Measurements from ENCODE around the gene GRID2IP.

GRID2IP gene

DNA sequence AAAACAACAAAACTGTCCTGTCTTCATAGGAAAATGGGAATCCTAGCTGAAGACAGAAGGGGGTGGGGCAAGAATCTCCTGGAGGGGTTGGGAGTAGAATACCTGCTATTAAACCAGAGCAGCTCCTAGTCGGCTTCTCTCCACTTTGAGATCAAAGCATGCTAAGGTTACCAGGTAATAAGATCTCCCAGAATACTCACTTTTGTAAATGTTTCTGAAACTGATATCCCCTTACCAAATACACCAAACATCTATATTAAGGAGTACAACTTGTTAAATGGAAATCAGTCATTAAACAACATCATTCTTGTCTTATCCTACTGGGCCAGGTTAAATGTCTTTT lies 74.0 kb downstream of the GRID2IP start:
- Histone ChIP-seq H3K27ac (ENCODE audit: low read depth, low read length) (no peak overlapping the region), H2AFZ (ENCODE audit: low read depth, low read length, severe bottlenecking) (no peak overlapping the region), H4K20me1 (ENCODE audit: low read depth, low read length) (peaks cover 25% of the 10 kb centered on the region; the same call in 1 of the 2 replicates), H3F3A (ENCODE audit: insufficient read depth) (no peaks in the 10 kb centered on the region), H3K9ac (ENCODE audit: low read length) (no peak overlapping the region), H3K79me2 (ENCODE audit: insufficient read depth, low read length) (peaks cover 94% of the 10 kb centered on the region), H3K27me3 (ENCODE audit: low read length) (no peaks in the 10 kb centered on the region), H3K36me3 (ENCODE audit: low read length) (peaks cover 9% of the 10 kb centered on the region), H3K4me2 (ENCODE audit: low read depth, low read length, poor library complexity, severe bottlenecking) (no peak overlapping the region), H3K9me2 (replicated peaks; ENCODE audit: insufficient read depth, low read length) (no peaks in the 10 kb centered on the region), H3K4me3 (ENCODE audit: insufficient read depth, low read length, poor library complexity, severe bottlenecking) (no peak overlapping the region), H3K9me3 (ENCODE audit: insufficient read depth, low read length) (no peaks in the 10 kb centered on the region)
- no peak for TF ChIP-seq EZH2phosphoT487 (conservative IDR thresholded peaks at IDR 0.05; ENCODE audit: low read length)
- TF ChIP-seq, protein P1, sequence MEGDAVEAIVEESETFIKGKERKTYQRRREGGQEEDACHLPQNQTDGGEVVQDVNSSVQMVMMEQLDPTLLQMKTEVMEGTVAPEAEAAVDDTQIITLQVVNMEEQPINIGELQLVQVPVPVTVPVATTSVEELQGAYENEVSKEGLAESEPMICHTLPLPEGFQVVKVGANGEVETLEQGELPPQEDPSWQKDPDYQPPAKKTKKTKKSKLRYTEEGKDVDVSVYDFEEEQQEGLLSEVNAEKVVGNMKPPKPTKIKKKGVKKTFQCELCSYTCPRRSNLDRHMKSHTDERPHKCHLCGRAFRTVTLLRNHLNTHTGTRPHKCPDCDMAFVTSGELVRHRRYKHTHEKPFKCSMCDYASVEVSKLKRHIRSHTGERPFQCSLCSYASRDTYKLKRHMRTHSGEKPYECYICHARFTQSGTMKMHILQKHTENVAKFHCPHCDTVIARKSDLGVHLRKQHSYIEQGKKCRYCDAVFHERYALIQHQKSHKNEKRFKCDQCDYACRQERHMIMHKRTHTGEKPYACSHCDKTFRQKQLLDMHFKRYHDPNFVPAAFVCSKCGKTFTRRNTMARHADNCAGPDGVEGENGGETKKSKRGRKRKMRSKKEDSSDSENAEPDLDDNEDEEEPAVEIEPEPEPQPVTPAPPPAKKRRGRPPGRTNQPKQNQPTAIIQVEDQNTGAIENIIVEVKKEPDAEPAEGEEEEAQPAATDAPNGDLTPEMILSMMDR (IDR thresholded peaks at IDR 0.05; ENCODE audit: insufficient read depth, low read length, poor library complexity, severe bottlenecking): no peak

DNA sequence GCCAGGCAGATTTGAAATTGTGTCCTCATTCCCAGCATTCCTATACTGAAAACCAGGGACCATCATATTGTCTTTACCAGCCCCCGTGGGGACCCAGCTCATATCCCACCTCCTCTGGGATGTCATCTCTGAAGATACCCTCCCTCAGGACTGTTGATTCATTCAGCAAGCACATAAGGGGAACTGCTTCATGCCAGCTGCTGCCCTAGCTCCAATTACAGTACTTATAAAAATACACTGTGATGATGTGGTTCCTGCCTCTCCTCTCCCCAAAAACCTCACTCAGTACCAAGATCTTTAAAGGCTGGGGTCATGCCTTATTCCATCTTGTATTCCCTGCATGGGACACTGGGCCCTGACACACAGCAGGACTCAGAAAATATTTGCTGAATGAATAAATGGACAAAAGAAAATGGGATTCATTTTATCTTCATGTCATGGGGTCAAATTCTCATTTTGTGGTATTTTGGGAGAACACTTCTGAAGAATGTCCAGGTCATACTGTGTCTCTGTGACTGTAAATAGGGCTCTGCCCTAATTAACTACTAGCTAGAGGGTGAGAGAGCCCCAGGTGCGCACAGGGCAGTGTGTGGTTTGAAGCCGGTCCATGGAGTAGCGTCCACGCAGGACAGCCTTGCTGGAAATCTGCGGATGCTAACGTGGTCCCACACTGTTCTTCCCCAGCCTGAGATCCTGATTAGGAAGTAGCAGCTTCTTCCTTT lies 74.5 kb downstream of the GRID2IP start:
- Histone ChIP-seq H3K4me2 (ENCODE audit: low read depth, low read length, poor library complexity, severe bottlenecking) (no peak overlapping the region), H2AFZ (ENCODE audit: low read depth, low read length, severe bottlenecking) (no peak overlapping the region), H3F3A (ENCODE audit: insufficient read depth) (no peaks in the 10 kb centered on the region), H3K27me3 (ENCODE audit: low read length) (no peaks in the 10 kb centered on the region), H3K4me3 (ENCODE audit: insufficient read depth, low read length, poor library complexity, severe bottlenecking) (no peak overlapping the region), H3K9me3 (ENCODE audit: insufficient read depth, low read length) (no peaks in the 10 kb centered on the region), H3K27ac (ENCODE audit: low read depth, low read length) (no peak overlapping the region), H3K79me2 (ENCODE audit: insufficient read depth, low read length) (peaks cover 91% of the 10 kb centered on the region), H4K20me1 (ENCODE audit: low read depth, low read length) (peaks cover 22% of the 10 kb centered on the region; the same call in 1 of the 2 replicates), H3K9ac (ENCODE audit: low read length) (no peak overlapping the region), H3K36me3 (ENCODE audit: low read length) (peaks cover 9% of the 10 kb centered on the region), H3K9me2 (replicated peaks; ENCODE audit: insufficient read depth, low read length) (no peaks in the 10 kb centered on the region)
- TF ChIP-seq, protein P1 (IDR thresholded peaks at IDR 0.05; ENCODE audit: insufficient read depth, low read length, poor library complexity, severe bottlenecking): no peak
- TF ChIP-seq EZH2phosphoT487 (conservative IDR thresholded peaks at IDR 0.05; ENCODE audit: low read length): no peak

DNA sequence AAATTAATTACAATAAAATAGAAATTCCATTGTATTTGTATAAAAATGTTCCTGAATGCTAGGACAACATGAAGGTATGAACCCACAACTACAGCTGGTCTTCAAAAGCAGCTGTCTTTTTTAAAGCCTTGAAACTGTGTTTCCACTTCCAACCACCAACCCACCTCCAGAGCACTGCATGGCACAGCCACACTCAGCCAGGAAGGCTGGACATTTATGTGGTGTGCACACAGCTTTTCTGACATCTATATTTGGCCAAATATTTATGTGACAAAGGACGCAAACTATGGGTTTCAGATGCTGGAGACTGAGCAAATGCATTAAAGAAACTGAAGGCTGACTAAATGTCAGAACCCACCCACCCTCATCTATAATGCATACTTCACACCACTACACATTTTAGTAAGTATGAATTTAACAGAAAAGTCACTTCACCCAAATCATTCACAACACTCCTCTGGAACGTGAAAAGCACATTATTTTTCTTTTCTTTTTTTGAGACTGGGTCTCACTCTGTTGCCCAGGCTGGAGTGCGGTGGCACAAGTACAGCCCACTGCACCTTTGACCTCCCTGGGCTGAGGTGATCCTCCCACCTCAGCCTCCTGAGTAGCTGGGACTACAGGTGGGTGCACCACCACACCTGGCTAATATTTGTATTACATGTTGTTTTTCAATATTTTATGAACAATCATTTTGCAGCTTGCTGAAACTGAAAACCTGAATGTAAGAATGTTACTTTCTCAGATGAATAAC lies 75.7 kb downstream of the GRID2IP start:
- H3K79me2 ChIP-seq (ENCODE audit: insufficient read depth, low read length): peaks cover 79% of the 10 kb centered on the region
- no peaks in the 10 kb centered on the region for H3K9me3 ChIP-seq (ENCODE audit: insufficient read depth, low read length)
- no peak overlapping the region for H3K4me3 ChIP-seq (ENCODE audit: insufficient read depth, low read length, poor library complexity, severe bottlenecking)
- H3K27ac ChIP-seq (ENCODE audit: low read depth, low read length): no peak overlapping the region
- H3K4me2 ChIP-seq (ENCODE audit: low read depth, low read length, poor library complexity, severe bottlenecking): no peak overlapping the region
- H4K20me1 ChIP-seq (ENCODE audit: low read depth, low read length): peaks cover 22% of the 10 kb centered on the region; the same call in 1 of the 2 replicates
- no peak overlapping the region for H2AFZ ChIP-seq (ENCODE audit: low read depth, low read length, severe bottlenecking)
- no peaks in the 10 kb centered on the region for H3K27me3 ChIP-seq (ENCODE audit: low read length)
- TF ChIP-seq, protein P1 (IDR thresholded peaks at IDR 0.05; ENCODE audit: insufficient read depth, low read length, poor library complexity, severe bottlenecking): no peak
- no peak for TF ChIP-seq EZH2phosphoT487 (conservative IDR thresholded peaks at IDR 0.05; ENCODE audit: low read length)
- peaks cover 6% of the 10 kb centered on the region for H3K36me3 ChIP-seq (ENCODE audit: low read length)
- H3K9ac ChIP-seq (ENCODE audit: low read length): no peak overlapping the region
- H3F3A ChIP-seq (ENCODE audit: insufficient read depth): no peaks in the 10 kb centered on the region
- H3K9me2 ChIP-seq (replicated peaks; ENCODE audit: insufficient read depth, low read length): no peaks in the 10 kb centered on the region

Data from SU-DHL-6 (cell line).